ENCODE measurements around the gene RRAGD.
A peak's percentile ranks its signal among the peaks of the same experiment; 100 is the strongest.

The RRAGD gene

GRCh38 chr6:89353118-89353556 is 58.9 kb downstream of the RRAGD start:
- in situ Hi-C loops (cut with HindIII; ENCODE audit: low pct_ligation_motif_present, low pct_unique_long_range_greater_than_20kb, low sequenced_read_pairs) = no loop called here
- DNase-seq = no peak

- in situ Hi-C loops (cut with HindIII; ENCODE audit: low pct_ligation_motif_present, low pct_unique_long_range_greater_than_20kb, low sequenced_read_pairs) = no loop called here
- DNase-seq = peak; percentile 89
Observed at GRCh38 chr6:89352278-89353117, 59.6 kb downstream of the RRAGD start, which contains the start of gene UBE2J1. UBE2J1 (minus strand) TSS chr6:89352722; CDS start chr6:89352569, 153 bp downstream.

GRCh38 chr6:89351671-89352277 is 60.3 kb downstream of the RRAGD start:
- in situ Hi-C loops (cut with HindIII; ENCODE audit: low pct_ligation_motif_present, low pct_unique_long_range_greater_than_20kb, low sequenced_read_pairs) = no loop called here
- no peak for DNase-seq

- in situ Hi-C loops (cut with HindIII; ENCODE audit: low pct_ligation_motif_present, low pct_unique_long_range_greater_than_20kb, low sequenced_read_pairs) = no loop called here
- DNase-seq = no peak
Observed at GRCh38 chr6:89350281-89350966, 61.6 kb downstream of the RRAGD start.

GRCh38 chr6:89348372-89348771 is 63.7 kb downstream of the RRAGD start:
- in situ Hi-C loops (cut with HindIII; ENCODE audit: low pct_ligation_motif_present, low pct_unique_long_range_greater_than_20kb, low sequenced_read_pairs) = no loop called here
- DNase-seq = no peak

- DNase-seq = no peak
- in situ Hi-C loops (cut with HindIII; ENCODE audit: low pct_ligation_motif_present, low pct_unique_long_range_greater_than_20kb, low sequenced_read_pairs) = no loop called here
Observed at GRCh38 chr6:89347825-89348224, 64.2 kb downstream of the RRAGD start.

GRCh38 chr6:89346433-89346832 is 65.6 kb downstream of the RRAGD start:
- in situ Hi-C loops (cut with HindIII; ENCODE audit: low pct_ligation_motif_present, low pct_unique_long_range_greater_than_20kb, low sequenced_read_pairs) = no loop called here
- DNase-seq = no peak

- no peak for DNase-seq
- in situ Hi-C loops (cut with HindIII; ENCODE audit: low pct_ligation_motif_present, low pct_unique_long_range_greater_than_20kb, low sequenced_read_pairs) = no loop called here
Observed at GRCh38 chr6:89339565-89339964, 72.5 kb downstream of the RRAGD start.

GRCh38 chr6:89335164-89335563 is 76.9 kb downstream of the RRAGD start:
- in situ Hi-C loops (cut with HindIII; ENCODE audit: low pct_ligation_motif_present, low pct_unique_long_range_greater_than_20kb, low sequenced_read_pairs) = no loop called here
- no peak for DNase-seq

GRCh38 chr6:89330910-89331309 is 81.2 kb downstream of the RRAGD start:
- in situ Hi-C loops (cut with HindIII; ENCODE audit: low pct_ligation_motif_present, low pct_unique_long_range_greater_than_20kb, low sequenced_read_pairs) = no loop called here
- no peak for DNase-seq

- DNase-seq = no peak
- in situ Hi-C loops (cut with HindIII; ENCODE audit: low pct_ligation_motif_present, low pct_unique_long_range_greater_than_20kb, low sequenced_read_pairs) = no loop called here
Observed at GRCh38 chr6:89328976-89329375, 83.1 kb downstream of the RRAGD start.

- in situ Hi-C loops (cut with HindIII; ENCODE audit: low pct_ligation_motif_present, low pct_unique_long_range_greater_than_20kb, low sequenced_read_pairs) = no loop called here
- no peak for DNase-seq
Observed at GRCh38 chr6:89324304-89324703, 87.8 kb downstream of the RRAGD start.

- in situ Hi-C loops (cut with HindIII; ENCODE audit: low pct_ligation_motif_present, low pct_unique_long_range_greater_than_20kb, low sequenced_read_pairs) = no loop called here
- DNase-seq = no peak
Observed at GRCh38 chr6:89323511-89323971, 88.5 kb downstream of the RRAGD start.

GRCh38 chr6:89321131-89321970 is 90.7 kb downstream of the RRAGD start:
- in situ Hi-C loops (cut with HindIII; ENCODE audit: low pct_ligation_motif_present, low pct_unique_long_range_greater_than_20kb, low sequenced_read_pairs) = no loop called here
- DNase-seq = peak; percentile 85

GRCh38 chr6:89320012-89320559 is 92.0 kb downstream of the RRAGD start:
- in situ Hi-C loops (cut with HindIII; ENCODE audit: low pct_ligation_motif_present, low pct_unique_long_range_greater_than_20kb, low sequenced_read_pairs) = no loop called here
- no peak for DNase-seq

- in situ Hi-C loops (cut with HindIII; ENCODE audit: low pct_ligation_motif_present, low pct_unique_long_range_greater_than_20kb, low sequenced_read_pairs) = no loop called here
- no peak for DNase-seq
Observed at GRCh38 chr6:89317067-89317466, 95.0 kb downstream of the RRAGD start.

- no peak for DNase-seq
- in situ Hi-C loops (cut with HindIII; ENCODE audit: low pct_ligation_motif_present, low pct_unique_long_range_greater_than_20kb, low sequenced_read_pairs) = no loop called here
Observed at GRCh38 chr6:89315249-89315885, 96.7 kb downstream of the RRAGD start, which contains the start of gene GABRR2. GABRR2 (minus strand) TSS chr6:89315299; CDS start chr6:89315165, 134 bp downstream.

GRCh38 chr6:89314692-89315091 is 97.4 kb downstream of the RRAGD start:
- DNase-seq = no peak
- in situ Hi-C loops (cut with HindIII; ENCODE audit: low pct_ligation_motif_present, low pct_unique_long_range_greater_than_20kb, low sequenced_read_pairs) = no loop called here
